Neural cell (in vitro differentiated cells): Measurements from ENCODE around the gene MYORG. TPM values are rescaled to one million over a fixed set of nuclear protein-coding genes. Genes with fewer than 3 reads are reported as not detected.

Experiments
- H2AFZ ChIP-seq: fragments of 200-600, 300-800 bp; sonication (generic), shearing (Covaris generic); 2 replicates; pipeline ENCODE4 v1.6.0; 2014; ENCODE audit warnings: low read depth, mild to moderate bottlenecking, antibody characterized with exemption, low read length, moderate library complexity
- H3F3A ChIP-seq: fragments of 200-600 bp; shearing (Covaris generic); 2 replicates; pipeline ENCODE4 v1.6.1; 2016; ENCODE audit warnings: mild to moderate bottlenecking, moderate library complexity, mixed read lengths, antibody characterized with exemption, low read length; ENCODE audit not compliant: insufficient read depth, poor library complexity, severe bottlenecking
- H3K27ac ChIP-seq: fragments of 200-600, 300-800 bp; sonication (generic), shearing (Covaris generic); 2 replicates; pipeline ENCODE4 v1.5.1; 2014; ENCODE audit warnings: mild to moderate bottlenecking, low read length, moderate library complexity
- H3K27me3 ChIP-seq: fragments of 300-800, 200-600 bp; sonication (generic), shearing (Covaris generic); 2 replicates; pipeline ENCODE4 v1.6.0; 2014; ENCODE audit warnings: mild to moderate bottlenecking, low read depth, low read length, moderate library complexity; ENCODE audit not compliant: insufficient read depth
- H3K36me3 ChIP-seq: fragments of 300-800, 200-600 bp; sonication (generic), shearing (Covaris generic); 2 replicates; pipeline ENCODE4 v1.5.1; 2014; ENCODE audit warnings: mild to moderate bottlenecking, antibody characterized with exemption, low read length, moderate library complexity; ENCODE audit not compliant: insufficient read depth
- H3K4me2 ChIP-seq: fragments of 300-800, 200-600 bp; sonication (generic), shearing (Covaris generic); 2 replicates; pipeline ENCODE4 v1.6.0; 2014; ENCODE audit warnings: mild to moderate bottlenecking, low read length
- H3K4me3 ChIP-seq: fragments of 300-800, 200-600 bp; sonication (generic), shearing (Covaris generic); 2 replicates; pipeline ENCODE4 v1.5.1; 2014; ENCODE audit warnings: mild to moderate bottlenecking, low read length, moderate library complexity
- H3K79me2 ChIP-seq: fragments of 200-600 bp; shearing (Covaris generic); replicated peaks from 2 replicates; pipeline ENCODE4 v1.6.0; 2014; ENCODE audit warnings: mild to moderate bottlenecking, low read length, moderate library complexity; ENCODE audit not compliant: insufficient read depth
- H3K9ac ChIP-seq: fragments of 300-800, 200-600 bp; sonication (generic), shearing (Covaris generic); 2 replicates; pipeline ENCODE4 v1.6.1; 2016; ENCODE audit warnings: mild to moderate bottlenecking, low read length, mixed read lengths
- H3K9me2 ChIP-seq: fragments of 200-600 bp; shearing (Covaris generic); 2 replicates; pipeline ENCODE4 v1.6.1; 2016; ENCODE audit warnings: mild to moderate bottlenecking, low read length, mixed read lengths; ENCODE audit not compliant: insufficient read depth
- H3K9me3 ChIP-seq: fragments of 200-600, 300-800 bp; sonication (generic), shearing (Covaris generic); 2 replicates; pipeline ENCODE4 v1.6.1; 2016; ENCODE audit warnings: mild to moderate bottlenecking, mixed run types, low read length, moderate library complexity, mixed read lengths
- H4K20me1 ChIP-seq: fragments of 200-600 bp; shearing (Covaris generic); 2 replicates; pipeline ENCODE4 v1.6.1; 2016; ENCODE audit warnings: mild to moderate bottlenecking, mixed run types; ENCODE audit not compliant: insufficient read depth
- EP300 ChIP-seq: fragments of 450-650 bp; conservative IDR thresholded peaks from 2 replicates; pipeline ENCODE4 v1.6.1; 2014; ENCODE audit warnings: antibody characterized with exemption, mild to moderate bottlenecking, moderate library complexity; ENCODE audit not compliant: poor library complexity, severe bottlenecking
- EZH2 ChIP-seq: fragments of 200-600, 300-800 bp; shearing (Covaris generic), sonication (generic); IDR thresholded peaks from 2 replicates; pipeline ENCODE4 v1.6.1; 2014; ENCODE audit warnings: antibody characterized with exemption, low read length, borderline replicate concordance, mild to moderate bottlenecking; ENCODE audit not compliant: insufficient read depth, poor library complexity, severe bottlenecking
- MXI1 ChIP-seq: fragments of 450-650 bp; conservative IDR thresholded peaks from 2 replicates; pipeline ENCODE4 v1.6.1; 2014; ENCODE audit warnings: antibody characterized with exemption, mild to moderate bottlenecking; ENCODE audit not compliant: poor library complexity, severe bottlenecking
- POLR2AphosphoS5 ChIP-seq: IDR thresholded peaks from 2 replicates; pipeline ENCODE4 v1.6.1; 2012
- RAD21 ChIP-seq: fragments of 450-650 bp; conservative IDR thresholded peaks from 2 replicates; pipeline ENCODE4 v1.6.1; 2014; ENCODE audit warnings: antibody characterized with exemption, mild to moderate bottlenecking, moderate library complexity
- SMC3 ChIP-seq: fragments of 450-650 bp; conservative IDR thresholded peaks from 2 replicates; pipeline ENCODE4 v1.6.1; 2014; ENCODE audit warnings: antibody characterized with exemption, mild to moderate bottlenecking, moderate library complexity; ENCODE audit not compliant: poor library complexity
- TAF1 ChIP-seq: IDR thresholded peaks from 2 replicates; pipeline ENCODE4 v1.6.1; 2012; ENCODE audit warnings: low read depth
- polyA plus RNA-seq: library from polyadenylated mRNA; depleted of rRNA; stranded (reverse); fragments of >200 nt; gene quantifications from 2 replicates; pipeline ENCODE4 v1.2.3, GENCODE V29; 2014
- TF ChIP-seq, protein P1 (sequence below): IDR thresholded peaks from 2 replicates; pipeline ENCODE4 v1.6.1; 2012; ENCODE audit warnings: borderline replicate concordance
- TF ChIP-seq, protein P2 (sequence below): fragments of 450-650 bp; IDR thresholded peaks from 2 replicates; pipeline ENCODE4 v1.5.1; 2014; ENCODE audit warnings: antibody characterized with exemption, mild to moderate bottlenecking, moderate library complexity; ENCODE audit not compliant: poor library complexity, severe bottlenecking

MYORG gene
- polyA plus RNA-seq, 1 donor from 2014 or later: 0.58 TPM

DNA sequence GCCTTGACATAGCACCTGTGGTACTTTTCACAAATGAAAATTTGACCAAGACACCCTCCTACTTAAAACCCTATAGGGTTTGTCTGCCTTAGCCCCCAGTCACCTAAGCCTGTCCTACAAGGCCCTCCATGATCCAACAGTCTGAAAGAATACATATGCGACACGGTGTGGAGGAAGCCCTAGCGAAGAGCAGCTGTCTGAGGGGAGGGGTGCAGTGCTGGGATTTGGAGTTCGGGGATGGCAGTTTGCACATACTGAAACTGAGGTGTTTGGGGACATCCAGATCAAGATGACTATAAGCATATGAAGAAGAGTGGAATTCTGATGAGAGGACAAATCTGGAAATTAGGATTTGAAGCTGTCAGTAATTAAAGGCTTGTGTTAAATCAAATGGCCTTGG lies 7.2 kb upstream of the MYORG start:
- Histone ChIP-seq H3K4me2 (no peak overlapping the region), H3K79me2 (no peaks in the 10 kb centered on the region), H3K36me3 (no peaks in the 10 kb centered on the region), H3K27ac (no peak overlapping the region), H3K9ac (no peak overlapping the region), H3F3A (no peaks in the 10 kb centered on the region), H2AFZ (no peak overlapping the region), H3K4me3 (no peak overlapping the region), H3K9me3 (no peaks in the 10 kb centered on the region), H3K9me2 (no peaks in the 10 kb centered on the region), H4K20me1 (no peaks in the 10 kb centered on the region), H3K27me3 (peaks cover 26% of the 10 kb centered on the region)
- TF ChIP-seq EZH2 (no peak), RAD21 (no peak), EP300 (no peak), TAF1 (no peak), SMC3 (no peak), MXI1 (no peak), POLR2AphosphoS5 (no peak)
- TF ChIP-seq, protein P1, sequence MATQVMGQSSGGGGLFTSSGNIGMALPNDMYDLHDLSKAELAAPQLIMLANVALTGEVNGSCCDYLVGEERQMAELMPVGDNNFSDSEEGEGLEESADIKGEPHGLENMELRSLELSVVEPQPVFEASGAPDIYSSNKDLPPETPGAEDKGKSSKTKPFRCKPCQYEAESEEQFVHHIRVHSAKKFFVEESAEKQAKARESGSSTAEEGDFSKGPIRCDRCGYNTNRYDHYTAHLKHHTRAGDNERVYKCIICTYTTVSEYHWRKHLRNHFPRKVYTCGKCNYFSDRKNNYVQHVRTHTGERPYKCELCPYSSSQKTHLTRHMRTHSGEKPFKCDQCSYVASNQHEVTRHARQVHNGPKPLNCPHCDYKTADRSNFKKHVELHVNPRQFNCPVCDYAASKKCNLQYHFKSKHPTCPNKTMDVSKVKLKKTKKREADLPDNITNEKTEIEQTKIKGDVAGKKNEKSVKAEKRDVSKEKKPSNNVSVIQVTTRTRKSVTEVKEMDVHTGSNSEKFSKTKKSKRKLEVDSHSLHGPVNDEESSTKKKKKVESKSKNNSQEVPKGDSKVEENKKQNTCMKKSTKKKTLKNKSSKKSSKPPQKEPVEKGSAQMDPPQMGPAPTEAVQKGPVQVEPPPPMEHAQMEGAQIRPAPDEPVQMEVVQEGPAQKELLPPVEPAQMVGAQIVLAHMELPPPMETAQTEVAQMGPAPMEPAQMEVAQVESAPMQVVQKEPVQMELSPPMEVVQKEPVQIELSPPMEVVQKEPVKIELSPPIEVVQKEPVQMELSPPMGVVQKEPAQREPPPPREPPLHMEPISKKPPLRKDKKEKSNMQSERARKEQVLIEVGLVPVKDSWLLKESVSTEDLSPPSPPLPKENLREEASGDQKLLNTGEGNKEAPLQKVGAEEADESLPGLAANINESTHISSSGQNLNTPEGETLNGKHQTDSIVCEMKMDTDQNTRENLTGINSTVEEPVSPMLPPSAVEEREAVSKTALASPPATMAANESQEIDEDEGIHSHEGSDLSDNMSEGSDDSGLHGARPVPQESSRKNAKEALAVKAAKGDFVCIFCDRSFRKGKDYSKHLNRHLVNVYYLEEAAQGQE: no peak
- TF ChIP-seq, protein P2, sequence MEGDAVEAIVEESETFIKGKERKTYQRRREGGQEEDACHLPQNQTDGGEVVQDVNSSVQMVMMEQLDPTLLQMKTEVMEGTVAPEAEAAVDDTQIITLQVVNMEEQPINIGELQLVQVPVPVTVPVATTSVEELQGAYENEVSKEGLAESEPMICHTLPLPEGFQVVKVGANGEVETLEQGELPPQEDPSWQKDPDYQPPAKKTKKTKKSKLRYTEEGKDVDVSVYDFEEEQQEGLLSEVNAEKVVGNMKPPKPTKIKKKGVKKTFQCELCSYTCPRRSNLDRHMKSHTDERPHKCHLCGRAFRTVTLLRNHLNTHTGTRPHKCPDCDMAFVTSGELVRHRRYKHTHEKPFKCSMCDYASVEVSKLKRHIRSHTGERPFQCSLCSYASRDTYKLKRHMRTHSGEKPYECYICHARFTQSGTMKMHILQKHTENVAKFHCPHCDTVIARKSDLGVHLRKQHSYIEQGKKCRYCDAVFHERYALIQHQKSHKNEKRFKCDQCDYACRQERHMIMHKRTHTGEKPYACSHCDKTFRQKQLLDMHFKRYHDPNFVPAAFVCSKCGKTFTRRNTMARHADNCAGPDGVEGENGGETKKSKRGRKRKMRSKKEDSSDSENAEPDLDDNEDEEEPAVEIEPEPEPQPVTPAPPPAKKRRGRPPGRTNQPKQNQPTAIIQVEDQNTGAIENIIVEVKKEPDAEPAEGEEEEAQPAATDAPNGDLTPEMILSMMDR: no peak

DNA sequence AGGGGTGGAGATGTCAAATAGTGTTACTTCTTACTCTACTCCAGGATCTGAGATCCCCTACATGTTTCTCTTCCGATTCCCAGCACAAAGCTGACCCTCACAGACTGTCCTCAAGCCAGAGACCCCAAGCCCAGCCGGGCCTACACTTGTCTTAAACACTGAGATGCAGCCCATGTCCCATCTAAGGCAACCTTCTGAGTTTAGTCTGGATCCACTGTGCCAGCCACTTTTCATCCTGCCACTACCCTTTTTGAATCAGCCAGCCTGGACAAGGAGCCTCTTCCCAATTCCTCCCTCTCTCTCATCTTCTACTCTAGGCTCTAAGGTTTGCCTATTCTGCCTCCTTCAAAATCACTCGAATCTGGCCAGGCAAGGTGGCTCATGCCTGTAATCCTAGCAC lies 6.2 kb upstream of the MYORG start:
- H3K36me3 ChIP-seq: no peaks in the 10 kb centered on the region
- no peak overlapping the region for H3K9ac ChIP-seq
- H3K9me3 ChIP-seq: no peaks in the 10 kb centered on the region
- H3K79me2 ChIP-seq: no peaks in the 10 kb centered on the region
- no peaks in the 10 kb centered on the region for H4K20me1 ChIP-seq
- H2AFZ ChIP-seq: no peak overlapping the region
- no peak overlapping the region for H3K4me3 ChIP-seq
- H3K4me2 ChIP-seq: no peak overlapping the region
- TF ChIP-seq, protein P1: no peak
- TF ChIP-seq EP300: no peak
- no peak for TF ChIP-seq MXI1
- TF ChIP-seq TAF1: no peak
- TF ChIP-seq RAD21: no peak
- TF ChIP-seq, protein P2: no peak
- TF ChIP-seq SMC3: no peak
- TF ChIP-seq POLR2AphosphoS5: no peak
- TF ChIP-seq EZH2: no peak
- H3K9me2 ChIP-seq: no peaks in the 10 kb centered on the region
- no peak overlapping the region for H3K27ac ChIP-seq
- H3K27me3 ChIP-seq: peaks cover 26% of the 10 kb centered on the region
- H3F3A ChIP-seq: no peaks in the 10 kb centered on the region
